ENCODE measurements around the gene SLC6A9. TPM values are rescaled to one million over a fixed set of nuclear protein-coding genes. Genes with fewer than 3 reads are reported as not detected.

Gene SLC6A9
- total and polyA plus RNA-seq, 2 donors (not counting 1 experiment from before 2014, with no cell fraction given) = 0.28 to 5.5 TPM

DNA sequence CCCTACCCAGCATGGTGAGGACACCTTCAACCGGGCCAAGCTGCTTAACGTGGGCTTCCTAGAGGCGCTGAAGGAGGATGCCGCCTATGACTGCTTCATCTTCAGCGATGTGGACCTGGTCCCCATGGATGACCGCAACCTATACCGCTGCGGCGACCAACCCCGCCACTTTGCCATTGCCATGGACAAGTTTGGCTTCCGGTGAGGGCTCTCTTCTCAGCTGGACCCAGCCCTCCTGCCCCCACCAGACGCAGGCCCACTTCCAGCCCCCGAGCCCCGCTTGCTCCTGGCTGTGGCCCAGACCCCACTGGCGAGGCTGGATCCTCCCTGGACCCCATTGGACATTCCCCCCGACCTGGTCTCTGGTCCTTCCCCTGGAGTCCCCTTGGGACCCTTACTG is 46.4 kb downstream of the SLC6A9 start:
- no peak overlapping the region for H3K4me3 Mint-ChIP-seq
- Histone ChIP-seq H3K79me2 (ENCODE audit: control insufficient read depth, insufficient read depth, low read length) (no peaks in the 10 kb centered on the region), H3K27me3 (replicated peaks in 1 of 4; ENCODE audit: control extremely low read depth in 1 of 4, control insufficient read depth in 3 of 4, insufficient read depth in 4 of 4, low read length in 3 of 4) (no peaks in the 10 kb centered on the region), H3K4me2 (replicated peaks; ENCODE audit: low read depth, low read length, poor library complexity, severe bottlenecking) (no peak overlapping the region), H3K27ac (ENCODE audit: low read length in 2 of 2) (no peak overlapping the region), H3K9ac (ENCODE audit: low read length) (no peak overlapping the region), H3K9me3 (ENCODE audit: control extremely low read depth in 1 of 3, control insufficient read depth in 2 of 3, insufficient read depth in 1 of 3, low read length in 2 of 3) (no peaks in the 10 kb centered on the region), H3K4me1 (ENCODE audit: control insufficient read depth in 2 of 2, insufficient read depth in 2 of 2, low read length in 2 of 2) (peaks cover 10 to 21% of the 10 kb centered on the region in 2 donors), H3K36me3 (replicated peaks in 1 of 2; ENCODE audit: control extremely low read depth in 1 of 2, control insufficient read depth in 1 of 2, extremely low read depth in 1 of 2, insufficient read depth in 2 of 2, low read length in 1 of 2) (no peaks in the 10 kb centered on the region), H3K4me3 (ENCODE audit: control extremely low read depth in 1 of 5, extremely low read depth in 1 of 5, insufficient read depth in 1 of 5, low read depth in 2 of 5, low read length in 4 of 5) (no peak overlapping the region), H4K20me1 (ENCODE audit: control insufficient read depth, insufficient read depth, low read length, poor library complexity, severe bottlenecking) (no peaks in the 10 kb centered on the region), H2AFZ (ENCODE audit: insufficient read depth, low read depth, low read length, poor library complexity, severe bottlenecking) (no peak overlapping the region)
- CTCF ChIA-PET = no interaction called here
- POLR2A ChIA-PET = no interaction called here
- peaks cover 15% of the 10 kb centered on the region for H3K4me1 Mint-ChIP-seq
- DNase-seq = no peak
- intact Hi-C loops (cut with micrococcal nuclease) = no loop called here
- H3K27me3 Mint-ChIP-seq = no peaks in the 10 kb centered on the region
- TF ChIP-seq, protein P1, sequence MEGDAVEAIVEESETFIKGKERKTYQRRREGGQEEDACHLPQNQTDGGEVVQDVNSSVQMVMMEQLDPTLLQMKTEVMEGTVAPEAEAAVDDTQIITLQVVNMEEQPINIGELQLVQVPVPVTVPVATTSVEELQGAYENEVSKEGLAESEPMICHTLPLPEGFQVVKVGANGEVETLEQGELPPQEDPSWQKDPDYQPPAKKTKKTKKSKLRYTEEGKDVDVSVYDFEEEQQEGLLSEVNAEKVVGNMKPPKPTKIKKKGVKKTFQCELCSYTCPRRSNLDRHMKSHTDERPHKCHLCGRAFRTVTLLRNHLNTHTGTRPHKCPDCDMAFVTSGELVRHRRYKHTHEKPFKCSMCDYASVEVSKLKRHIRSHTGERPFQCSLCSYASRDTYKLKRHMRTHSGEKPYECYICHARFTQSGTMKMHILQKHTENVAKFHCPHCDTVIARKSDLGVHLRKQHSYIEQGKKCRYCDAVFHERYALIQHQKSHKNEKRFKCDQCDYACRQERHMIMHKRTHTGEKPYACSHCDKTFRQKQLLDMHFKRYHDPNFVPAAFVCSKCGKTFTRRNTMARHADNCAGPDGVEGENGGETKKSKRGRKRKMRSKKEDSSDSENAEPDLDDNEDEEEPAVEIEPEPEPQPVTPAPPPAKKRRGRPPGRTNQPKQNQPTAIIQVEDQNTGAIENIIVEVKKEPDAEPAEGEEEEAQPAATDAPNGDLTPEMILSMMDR (IDR thresholded peaks at IDR 0.05) = no peak
- TF ChIP-seq EZH2 (IDR thresholded peaks at IDR 0.05; ENCODE audit: borderline replicate concordance, insufficient read depth, low read depth, low read length, poor library complexity, severe bottlenecking) = no peak
- no peak overlapping the region for H3K27ac Mint-ChIP-seq
- H3K9me3 Mint-ChIP-seq (ENCODE audit: insufficient read depth) = no peaks in the 10 kb centered on the region
- 98% methylated on average over 16 of the region's 16 CpGs for WGBS (ENCODE audit: insufficient coverage)
- ATAC-seq (ENCODE audit: low read depth) = no peak

DNA sequence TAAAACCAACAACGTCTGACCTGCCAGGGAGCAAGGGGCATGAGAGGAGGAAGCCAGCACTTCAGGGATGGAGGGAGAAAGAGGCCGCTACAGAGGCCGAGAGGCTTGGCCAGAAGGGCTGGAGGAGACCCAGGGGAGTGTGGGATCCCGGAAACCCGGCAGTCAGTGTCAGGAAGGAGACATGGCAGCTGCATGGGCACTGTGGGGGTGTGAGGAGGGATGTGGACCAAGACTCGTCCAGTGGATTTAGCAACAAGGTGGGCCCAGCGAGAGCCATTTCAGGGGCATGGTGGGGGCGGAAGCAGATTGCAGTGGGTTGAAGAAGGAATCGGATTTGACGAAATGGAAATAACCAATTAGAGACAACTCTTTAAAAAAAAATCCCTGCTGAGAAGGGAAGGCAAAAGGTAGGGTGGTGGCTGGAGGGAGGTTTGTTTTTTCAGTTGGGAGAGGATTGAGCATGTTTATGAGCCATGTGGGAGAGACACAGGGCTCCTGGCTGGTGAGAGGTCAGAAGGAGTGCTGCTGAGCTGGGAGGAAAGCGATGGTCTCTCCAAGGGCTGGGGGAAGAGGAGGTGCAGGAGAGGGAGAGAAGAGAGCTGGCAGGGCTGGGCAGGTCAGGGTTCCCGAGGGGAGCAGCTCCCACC is 47.9 kb downstream of the SLC6A9 start:
- H2AFZ ChIP-seq (ENCODE audit: insufficient read depth, low read depth, low read length, poor library complexity, severe bottlenecking) = no peak overlapping the region
- peaks cover 18 to 30% of the 10 kb centered on the region in 2 donors for H3K4me1 ChIP-seq (ENCODE audit: control insufficient read depth in 2 of 2, insufficient read depth in 2 of 2, low read length in 2 of 2)
- Mint-ChIP-seq H3K9me3 (ENCODE audit: insufficient read depth) (no peaks in the 10 kb centered on the region), H3K27me3 (no peaks in the 10 kb centered on the region), H3K4me3 (no peak overlapping the region), H3K27ac (no peak overlapping the region), H3K4me1 (peaks cover 23% of the 10 kb centered on the region)
- no peak overlapping the region for H3K27ac ChIP-seq (ENCODE audit: low read length in 2 of 2)
- H4K20me1 ChIP-seq (ENCODE audit: control insufficient read depth, insufficient read depth, low read length, poor library complexity, severe bottlenecking) = peaks cover 4% of the 10 kb centered on the region
- ChIA-PET CTCF (no interaction called here), POLR2A (no interaction called here)
- no peak overlapping the region for H3K4me2 ChIP-seq (replicated peaks; ENCODE audit: low read depth, low read length, poor library complexity, severe bottlenecking)
- H3K79me2 ChIP-seq (ENCODE audit: control insufficient read depth, insufficient read depth, low read length) = no peaks in the 10 kb centered on the region
- WGBS (ENCODE audit: insufficient coverage) = 98% methylated on average over 7 of the region's 12 CpGs
- H3K9me3 ChIP-seq (ENCODE audit: control extremely low read depth in 1 of 3, control insufficient read depth in 2 of 3, insufficient read depth in 1 of 3, low read length in 2 of 3) = no peaks in the 10 kb centered on the region
- TF ChIP-seq EZH2 (IDR thresholded peaks at IDR 0.05; ENCODE audit: borderline replicate concordance, insufficient read depth, low read depth, low read length, poor library complexity, severe bottlenecking) = no peak
- TF ChIP-seq, protein P1 (IDR thresholded peaks at IDR 0.05) = no peak
- no peak overlapping the region for H3K4me3 ChIP-seq (ENCODE audit: control extremely low read depth in 1 of 5, extremely low read depth in 1 of 5, insufficient read depth in 1 of 5, low read depth in 2 of 5, low read length in 4 of 5)
- peaks cover 0 to under 1% of the 10 kb centered on the region in 2 experiments for H3K36me3 ChIP-seq (replicated peaks in 1 of 2; ENCODE audit: control extremely low read depth in 1 of 2, control insufficient read depth in 1 of 2, extremely low read depth in 1 of 2, insufficient read depth in 2 of 2, low read length in 1 of 2)
- H3K27me3 ChIP-seq (replicated peaks in 1 of 4; ENCODE audit: control extremely low read depth in 1 of 4, control insufficient read depth in 3 of 4, insufficient read depth in 4 of 4, low read length in 3 of 4) = no peaks in the 10 kb centered on the region
- no peak for ATAC-seq (ENCODE audit: low read depth)
- intact Hi-C loops (cut with micrococcal nuclease) = no loop called here
- H3K9ac ChIP-seq (ENCODE audit: low read length) = no peak overlapping the region
- no peak for DNase-seq

Data from B cell (primary cell).